HepG2 (cell line): ENCODE measurements around the gene KIF7. TPM values are rescaled to one million over a fixed set of nuclear protein-coding genes. Genes with fewer than 3 reads are reported as not detected.

Experiments
- ATAC-seq: fragments of 200-7000 bp; cut with Tn5 transposase; 3 replicates; pipeline ENCODE4 v1.9.1; 2020; ENCODE audit warnings: mild to moderate bottlenecking, moderate library complexity
- BruUV-seq: library from RNA; stranded (reverse); fragments of 400-500 nt; replicated peaks from 2 replicates; lab custom pipeline; 2021; lab: Mats Ljungman, UMichigan
- CTCF ChIA-PET: fragments of 300-600 bp; formaldehyde crosslinking; extraction: SDS; loops from one replicate; lab custom pipeline; 2021; ENCODE audit warnings: low total read pairs, inconsistent platforms, low intra/inter-chr PET ratio; lab: Yijun Ruan, JAX
- POLR2A ChIA-PET: fragments of 350-600 bp; sonication (Branson Sonifier 250); formaldehyde crosslinking; loops from one replicate; lab custom pipeline; 2020; ENCODE audit warnings: antibody characterized with exemption, inconsistent platforms; lab: Yijun Ruan, JAX
- DNase-seq: peaks from one replicate; pipeline ENCODE4 v3.0.0-alpha.2; 2015; ENCODE audit warnings: low spot score
- FAIRE-seq: peaks from 3 replicates; lab custom pipeline; 2011; peaks lifted over from hg19 to GRCh38; lab: Jason Lieb, UNC
- H2AFZ ChIP-seq: one replicate; pipeline ENCODE4 v1.6.1; 2011; ENCODE audit warnings: low read length, inconsistent platforms
- H3K27ac ChIP-seq: fragments of 300-600 bp; 3 replicates; pipeline ENCODE4 v1.8.0; 2011; ENCODE audit warnings: mixed run types, mild to moderate bottlenecking, mixed read lengths, low read length, inconsistent platforms; ENCODE audit not compliant: insufficient read depth; ENCODE audit errors: extremely low read length
- H3K27me3 ChIP-seq, 2 experiments: fragments of 200-600 bp in 1 of 2; 2 replicates in 1 of 2; 3 replicates in 1 of 2; pipeline versions ENCODE4 v1.6.0 to v1.8.0; 2011; ENCODE audit warnings: low read length in 2 of 2, mild to moderate bottlenecking in 2 of 2, moderate library complexity in 2 of 2, inconsistent platforms in 1 of 2; ENCODE audit not compliant: insufficient read depth in 2 of 2, control insufficient read depth in 1 of 2
- H3K36me3 ChIP-seq, 2 experiments: fragments of 200-600 bp in 1 of 2; replicated peaks in 1 of 2; 2 replicates in 1 of 2; 3 replicates in 1 of 2; pipeline versions ENCODE4 v1.5.1 to v1.8.0; 2011; ENCODE audit warnings: low read length in 2 of 2, inconsistent platforms in 1 of 2; ENCODE audit not compliant: insufficient read depth in 2 of 2, control insufficient read depth in 1 of 2
- H3K4me1 ChIP-seq: 2 replicates; pipeline ENCODE4 v1.5.1; 2012; ENCODE audit warnings: low read length, inconsistent platforms; ENCODE audit not compliant: insufficient read depth
- H3K4me2 ChIP-seq: 2 replicates; pipeline ENCODE4 v1.6.0; 2011; ENCODE audit warnings: low read depth, low read length, inconsistent platforms
- H3K4me3 ChIP-seq, 3 experiments: fragments of 200-600 bp in 1 of 3; sonication (generic), shearing (Covaris generic) in 1 of 3; replicated peaks in 1 of 3; 2 replicates each; pipeline ENCODE4 v1.5.1; 2011 to 2016; ENCODE audit warnings: low read length in 3 of 3, inconsistent platforms in 2 of 3, low read depth in 2 of 3, mild to moderate bottlenecking in 2 of 3, control low read depth in 1 of 3, mixed read lengths in 1 of 3; ENCODE audit not compliant: insufficient read depth in 1 of 3
- H3K79me2 ChIP-seq: one replicate; pipeline ENCODE4 v1.6.1; 2011; ENCODE audit warnings: low read length, inconsistent platforms; ENCODE audit not compliant: insufficient read depth
- H3K9ac ChIP-seq: 2 replicates; pipeline ENCODE4 v1.6.0; 2011; ENCODE audit warnings: mild to moderate bottlenecking, low read depth, low read length, inconsistent platforms; ENCODE audit not compliant: insufficient read depth
- H3K9me3 ChIP-seq: 2 replicates; pipeline ENCODE4 v1.5.1; 2012; ENCODE audit warnings: mild to moderate bottlenecking, low read length
- H4K20me1 ChIP-seq: 2 replicates; pipeline ENCODE4 v1.6.0; 2011; ENCODE audit warnings: inconsistent platforms, mild to moderate bottlenecking, low read length, moderate library complexity; ENCODE audit not compliant: insufficient read depth
- HDAC1 ChIP-seq: sonication (generic); formaldehyde crosslinking; IDR thresholded peaks from 2 replicates; pipeline ENCODE4 v1.5.1; 2020; ENCODE audit warnings: mild to moderate bottlenecking, missing genetic modification reagents
- MYC ChIP-seq: sonication (generic); formaldehyde crosslinking; IDR thresholded peaks from 2 replicates; pipeline ENCODE4 v1.9.0; 2021; ENCODE audit warnings: missing genetic modification reagents, borderline replicate concordance
- NFKB2 ChIP-seq: sonication (generic); formaldehyde crosslinking; IDR thresholded peaks from 2 replicates; pipeline ENCODE4 v1.4.0; 2020; ENCODE audit warnings: missing genetic modification reagents, borderline replicate concordance
- NR2F1 ChIP-seq, 2 experiments: fragments of 450-650 bp in 1 of 2; formaldehyde crosslinking in 1 of 2; IDR thresholded peaks; 2 replicates each; pipeline versions ENCODE4 v1.5.0 to v1.6.1; 2016 to 2020; ENCODE audit warnings: mild to moderate bottlenecking in 1 of 2, missing compliant biosample characterization in 1 of 2, missing genetic modification reagents in 1 of 2, moderate library complexity in 1 of 2
- SP4 ChIP-seq: sonication (generic); formaldehyde crosslinking; IDR thresholded peaks from 2 replicates; pipeline ENCODE4 v1.8.1; 2023; ENCODE audit warnings: mild to moderate bottlenecking, missing genetic modification reagents
- ZNF17 ChIP-seq: sonication (generic); formaldehyde crosslinking; IDR thresholded peaks from 2 replicates; pipeline ENCODE4 v1.5.0; 2020; ENCODE audit warnings: mild to moderate bottlenecking, missing genetic modification reagents
- ZNF335 ChIP-seq: sonication (generic); formaldehyde crosslinking; IDR thresholded peaks from 2 replicates; pipeline ENCODE4 v1.4.0; 2020; ENCODE audit warnings: missing genetic modification reagents
- ZNF672 ChIP-seq: sonication (generic); formaldehyde crosslinking; IDR thresholded peaks from 2 replicates; pipeline ENCODE4 v1.8.1; 2022; ENCODE audit warnings: missing genetic modification reagents
- ZNF766 ChIP-seq: sonication (generic); formaldehyde crosslinking; IDR thresholded peaks from 2 replicates; pipeline ENCODE4 v1.5.0; 2020; ENCODE audit warnings: missing genetic modification reagents, borderline replicate concordance
- ZNF768 ChIP-seq: sonication (generic); formaldehyde crosslinking; IDR thresholded peaks from 2 replicates; pipeline ENCODE4 v1.4.0; 2020; ENCODE audit warnings: missing genetic modification reagents
- ZNF781 ChIP-seq: sonication (generic); formaldehyde crosslinking; IDR thresholded peaks from 2 replicates; pipeline ENCODE4 v1.5.1; 2020; ENCODE audit warnings: borderline replicate concordance, mild to moderate bottlenecking, missing genetic modification reagents; ENCODE audit errors: not compliant biosample characterization
- ZSCAN20 ChIP-seq: sonication (generic); formaldehyde crosslinking; IDR thresholded peaks from 2 replicates; pipeline ENCODE4 v1.4.0; 2020; ENCODE audit warnings: missing genetic modification reagents, mild to moderate bottlenecking, borderline replicate concordance
- ZSCAN31 ChIP-seq: sonication (generic); formaldehyde crosslinking; IDR thresholded peaks from 2 replicates; pipeline ENCODE4 v1.5.0; 2020; ENCODE audit warnings: low read depth, mild to moderate bottlenecking, missing genetic modification reagents
- WGBS: methylation state at CpG from one replicate; pipeline ENCODE4 v1.1.6; 2017; ENCODE audit warnings: low lambda C conversion rate; 5-methylcytosine and 5-hydroxymethylcytosine counted together
- in situ Hi-C: cut with HindIII; loops from 2 replicates; pipeline ENCODE4 v1.10.0; 2017; ENCODE audit warnings: low pct_unique_long_range_greater_than_20kb; ENCODE audit not compliant: extremely low pct_ligation_motif_present
- intact Hi-C: fragments of 100-400 bp; cut with micrococcal nuclease; formaldehyde crosslinking; loops from one replicate; pipeline ENCODE4 v1.10.0; 2022; ENCODE audit not compliant: unreplicated experiment
- polyA plus RNA-seq, 8 experiments: library from polyadenylated mRNA; depleted of rRNA in 3 of 8; stranded (reverse) in 7 of 8; unstranded in 1 of 8; fragments of >200 nt; fragmentation: Illumina TruSeq in 4 of 8; extraction: Trizol in 4 of 8; gene quantifications; 2 replicates each; pipeline versions ENCODE4 v1.2.1 to v1.2.3, GENCODE V29; 2011 to 2016; ENCODE audit warnings: low read depth in 4 of 8, missing spikeins in 1 of 8, mixed read lengths in 1 of 8; ENCODE audit not compliant: insufficient read depth in 1 of 8
- total RNA-seq, 5 experiments: library from RNA; depleted of rRNA; stranded (reverse); fragments of >200 nt; fragmentation: Illumina TruSeq; extraction: Trizol; gene quantifications; 2 replicates each; pipeline ENCODE4 v1.2.3, GENCODE V29; 2016; ENCODE audit warnings: low read depth in 1 of 5
- TF ChIP-seq, protein P1 (sequence below): sonication (generic); formaldehyde crosslinking; IDR thresholded peaks from 2 replicates; pipeline ENCODE4 v1.4.0; 2020; ENCODE audit warnings: missing genetic modification reagents
- TF ChIP-seq, protein P2 (sequence below): sonication (generic); formaldehyde crosslinking; IDR thresholded peaks from 2 replicates; pipeline ENCODE4 v1.4.0; 2020; ENCODE audit warnings: missing genetic modification reagents
- TF ChIP-seq, protein P3 (sequence below): sonication (generic); formaldehyde crosslinking; IDR thresholded peaks from 2 replicates; pipeline ENCODE4 v1.8.0; 2022; ENCODE audit warnings: missing genetic modification reagents, mild to moderate bottlenecking, borderline replicate concordance

Gene KIF7
- total and polyA plus RNA-seq, 2 of the 13 experiments (the other 11 are each of a cell fraction or from before 2014, with no cell fraction given) = 1.5 to 6.2 TPM

DNA sequence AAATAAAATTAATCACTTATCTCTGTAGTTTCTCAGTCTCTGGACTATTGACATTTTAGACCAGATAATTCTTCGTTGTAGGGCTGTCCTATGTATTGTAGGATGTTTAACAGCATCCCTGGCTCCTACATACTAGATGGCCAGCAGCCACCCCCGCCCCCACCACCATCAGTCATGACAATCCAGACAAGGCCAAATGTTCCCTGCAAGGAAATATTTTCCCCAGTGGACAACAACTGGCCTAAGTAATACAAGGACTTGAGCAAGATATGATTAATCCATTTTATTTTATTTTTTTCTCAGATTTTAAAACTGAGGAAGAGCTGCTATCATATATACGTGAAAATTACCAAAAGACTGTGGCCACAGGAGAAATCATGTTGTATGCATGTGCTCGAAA is 56.2 kb downstream of the KIF7 start (continued):
- TF ChIP-seq, protein P1, sequence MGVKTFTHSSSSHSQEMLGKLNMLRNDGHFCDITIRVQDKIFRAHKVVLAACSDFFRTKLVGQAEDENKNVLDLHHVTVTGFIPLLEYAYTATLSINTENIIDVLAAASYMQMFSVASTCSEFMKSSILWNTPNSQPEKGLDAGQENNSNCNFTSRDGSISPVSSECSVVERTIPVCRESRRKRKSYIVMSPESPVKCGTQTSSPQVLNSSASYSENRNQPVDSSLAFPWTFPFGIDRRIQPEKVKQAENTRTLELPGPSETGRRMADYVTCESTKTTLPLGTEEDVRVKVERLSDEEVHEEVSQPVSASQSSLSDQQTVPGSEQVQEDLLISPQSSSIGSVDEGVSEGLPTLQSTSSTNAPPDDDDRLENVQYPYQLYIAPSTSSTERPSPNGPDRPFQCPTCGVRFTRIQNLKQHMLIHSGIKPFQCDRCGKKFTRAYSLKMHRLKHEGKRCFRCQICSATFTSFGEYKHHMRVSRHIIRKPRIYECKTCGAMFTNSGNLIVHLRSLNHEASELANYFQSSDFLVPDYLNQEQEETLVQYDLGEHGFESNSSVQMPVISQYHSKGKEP (CRISPR knock-in tag) = no peak
- TF ChIP-seq, protein P2, sequence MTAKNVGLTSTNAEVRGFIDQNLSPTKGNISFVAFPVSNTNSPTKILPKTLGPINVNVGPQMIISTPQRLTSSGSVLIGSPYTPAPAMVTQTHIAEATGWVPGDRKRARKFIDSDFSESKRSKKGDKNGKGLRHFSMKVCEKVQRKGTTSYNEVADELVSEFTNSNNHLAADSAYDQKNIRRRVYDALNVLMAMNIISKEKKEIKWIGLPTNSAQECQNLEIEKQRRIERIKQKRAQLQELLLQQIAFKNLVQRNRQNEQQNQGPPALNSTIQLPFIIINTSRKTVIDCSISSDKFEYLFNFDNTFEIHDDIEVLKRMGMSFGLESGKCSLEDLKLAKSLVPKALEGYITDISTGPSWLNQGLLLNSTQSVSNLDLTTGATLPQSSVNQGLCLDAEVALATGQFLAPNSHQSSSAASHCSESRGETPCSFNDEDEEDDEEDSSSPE (CRISPR knock-in tag) = no peak

DNA sequence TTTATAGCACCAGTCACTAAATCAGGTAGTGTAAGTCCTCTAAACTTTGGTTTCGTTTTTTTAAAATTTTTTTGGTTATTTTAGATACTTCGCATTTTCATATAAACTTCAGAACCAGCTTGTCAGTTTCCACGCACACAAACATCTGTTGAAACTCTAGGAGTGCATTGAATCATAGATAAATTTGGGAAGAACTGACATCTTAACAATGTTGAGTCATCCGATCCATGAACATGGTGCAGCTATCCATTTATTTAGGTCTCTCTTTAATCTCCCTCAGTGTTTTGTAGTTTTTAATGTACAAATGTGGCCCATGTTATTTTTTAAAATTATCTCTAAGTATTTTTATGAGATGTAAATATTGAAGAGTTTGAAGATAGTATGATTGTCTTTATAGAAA is 62.2 kb downstream of the KIF7 start:
- POLR2A ChIA-PET = no interaction called here
- in situ Hi-C loops = no loop called here
- DNase-seq (no peak), FAIRE-seq (no peak), ATAC-seq (no peak)
- BruUV-seq = no TSS peak
- Histone ChIP-seq H3K27me3 (no peaks in the 10 kb centered on the region), H3K79me2 (no peaks in the 10 kb centered on the region), H3K9ac (no peak overlapping the region), H3K4me3 (no peak overlapping the region), H2AFZ (no peak overlapping the region), H4K20me1 (no peaks in the 10 kb centered on the region), H3K4me1 (no peaks in the 10 kb centered on the region), H3K27ac (no peak overlapping the region), H3K4me2 (no peak overlapping the region), H3K36me3 (peaks cover 7 to 79% of the 10 kb centered on the region in 2 experiments), H3K9me3 (no peaks in the 10 kb centered on the region)
- TF ChIP-seq ZNF766 (CRISPR knock-in tag) (no peak), MYC (CRISPR knock-in tag) (no peak), ZSCAN31 (CRISPR knock-in tag) (no peak), ZNF768 (CRISPR knock-in tag) (no peak), NFKB2 (CRISPR knock-in tag) (no peak), ZNF781 (no peak), SP4 (CRISPR knock-in tag) (no peak), HDAC1 (no peak), ZNF672 (CRISPR knock-in tag) (no peak), ZSCAN20 (CRISPR knock-in tag) (no peak), ZNF17 (no peak), NR2F1 (CRISPR knock-in tag; IDR thresholded peaks at IDR 0.05) (no peak), ZNF335 (CRISPR knock-in tag) (no peak)
- TF ChIP-seq, protein P3, sequence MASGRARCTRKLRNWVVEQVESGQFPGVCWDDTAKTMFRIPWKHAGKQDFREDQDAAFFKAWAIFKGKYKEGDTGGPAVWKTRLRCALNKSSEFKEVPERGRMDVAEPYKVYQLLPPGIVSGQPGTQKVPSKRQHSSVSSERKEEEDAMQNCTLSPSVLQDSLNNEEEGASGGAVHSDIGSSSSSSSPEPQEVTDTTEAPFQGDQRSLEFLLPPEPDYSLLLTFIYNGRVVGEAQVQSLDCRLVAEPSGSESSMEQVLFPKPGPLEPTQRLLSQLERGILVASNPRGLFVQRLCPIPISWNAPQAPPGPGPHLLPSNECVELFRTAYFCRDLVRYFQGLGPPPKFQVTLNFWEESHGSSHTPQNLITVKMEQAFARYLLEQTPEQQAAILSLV (CRISPR knock-in tag) = no peak
- 94% methylated on average over 4 of the region's 4 CpGs for WGBS
- intact Hi-C loops = no loop called here
- CTCF ChIA-PET = no interaction called here
